Kidney epithelial cell (primary cell): ENCODE measurements around the gene RNF220. TPM values are rescaled to one million over a fixed set of nuclear protein-coding genes. Genes with fewer than 3 reads are reported as not detected.

ENCODE experiments used
- DNase-seq: peaks from one replicate; pipeline ENCODE4 v3.0.0-alpha.2; 2010; ENCODE audit warnings: low read depth
- H3K27me3 ChIP-seq: 2 replicates; pipeline ENCODE4 v1.6.0; 2011; ENCODE audit warnings: low read length; ENCODE audit not compliant: control insufficient read depth, insufficient read depth
- H3K36me3 ChIP-seq: 2 replicates; pipeline ENCODE4 v1.5.1; 2011; ENCODE audit warnings: low read length; ENCODE audit not compliant: control insufficient read depth, insufficient read depth
- H3K4me3 ChIP-seq: 2 replicates; pipeline ENCODE4 v1.5.1; 2011; ENCODE audit warnings: low read depth, mild to moderate bottlenecking, control low read depth, low read length
- total RNA-seq: library from RNA; depleted of rRNA; stranded (reverse); fragments of >200 nt; gene quantifications from 2 replicates; pipeline ENCODE4 v1.2.3, GENCODE V29; 2015
- TF ChIP-seq, protein P1 (sequence below): IDR thresholded peaks from 2 replicates; pipeline ENCODE4 v1.5.1; 2011; ENCODE audit warnings: mild to moderate bottlenecking, moderate library complexity, low read length, control low read depth, inconsistent platforms; ENCODE audit not compliant: insufficient read depth, poor library complexity, severe bottlenecking

The RNF220 gene
- total RNA-seq, 1 donor from 2014 or later = 127 TPM

DNA sequence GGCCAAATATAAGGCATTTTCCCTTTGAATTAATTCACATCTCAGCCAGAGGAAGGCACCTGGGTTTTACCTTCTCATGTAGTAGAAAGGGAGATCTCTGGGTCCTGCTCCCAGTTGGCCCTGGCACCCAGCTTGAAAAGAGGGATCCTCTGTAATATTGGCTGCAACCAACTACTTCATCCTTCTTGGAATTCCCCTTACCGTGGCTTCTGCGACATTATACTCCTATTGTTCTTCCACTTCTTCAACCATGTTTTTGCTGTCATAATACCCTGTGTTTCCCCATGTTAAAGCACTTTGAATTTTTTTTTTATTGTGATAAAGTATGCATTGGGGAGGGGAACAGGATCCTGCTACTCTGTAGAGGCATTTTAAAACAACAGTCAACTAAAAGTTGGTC lies 26.8 kb downstream of the RNF220 start:
- TF ChIP-seq, protein P1, sequence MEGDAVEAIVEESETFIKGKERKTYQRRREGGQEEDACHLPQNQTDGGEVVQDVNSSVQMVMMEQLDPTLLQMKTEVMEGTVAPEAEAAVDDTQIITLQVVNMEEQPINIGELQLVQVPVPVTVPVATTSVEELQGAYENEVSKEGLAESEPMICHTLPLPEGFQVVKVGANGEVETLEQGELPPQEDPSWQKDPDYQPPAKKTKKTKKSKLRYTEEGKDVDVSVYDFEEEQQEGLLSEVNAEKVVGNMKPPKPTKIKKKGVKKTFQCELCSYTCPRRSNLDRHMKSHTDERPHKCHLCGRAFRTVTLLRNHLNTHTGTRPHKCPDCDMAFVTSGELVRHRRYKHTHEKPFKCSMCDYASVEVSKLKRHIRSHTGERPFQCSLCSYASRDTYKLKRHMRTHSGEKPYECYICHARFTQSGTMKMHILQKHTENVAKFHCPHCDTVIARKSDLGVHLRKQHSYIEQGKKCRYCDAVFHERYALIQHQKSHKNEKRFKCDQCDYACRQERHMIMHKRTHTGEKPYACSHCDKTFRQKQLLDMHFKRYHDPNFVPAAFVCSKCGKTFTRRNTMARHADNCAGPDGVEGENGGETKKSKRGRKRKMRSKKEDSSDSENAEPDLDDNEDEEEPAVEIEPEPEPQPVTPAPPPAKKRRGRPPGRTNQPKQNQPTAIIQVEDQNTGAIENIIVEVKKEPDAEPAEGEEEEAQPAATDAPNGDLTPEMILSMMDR = no peak

DNA sequence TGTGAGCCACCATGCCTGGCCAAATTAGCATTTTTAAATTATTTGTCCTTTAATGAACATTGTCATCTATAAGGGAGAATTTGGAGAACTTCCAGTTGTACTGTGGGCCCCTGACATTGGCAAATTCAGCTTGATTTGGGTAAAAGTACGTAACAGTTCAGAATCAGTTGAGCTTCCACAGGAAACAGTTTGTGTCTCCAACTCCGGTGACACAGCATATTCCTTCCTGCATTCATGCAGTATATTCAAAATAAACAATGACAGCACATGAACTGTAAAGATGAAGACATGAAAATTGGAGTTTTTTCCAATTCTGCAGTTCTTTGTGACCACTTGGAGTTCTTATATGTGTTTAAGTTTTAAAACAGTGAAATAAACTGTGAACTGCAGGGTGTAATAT lies 28.2 kb downstream of the RNF220 start:
- TF ChIP-seq, protein P1 = no peak
- H3K36me3 ChIP-seq = no peaks in the 10 kb centered on the region
- DNase-seq = no peak
- H3K27me3 ChIP-seq = peaks cover 10% of the 10 kb centered on the region
- H3K4me3 ChIP-seq = no peak overlapping the region

More for the DNA sequence above, 26.8 kb downstream of the RNF220 start:
- Histone ChIP-seq H3K27me3 (peaks cover 18% of the 10 kb centered on the region), H3K36me3 (no peaks in the 10 kb centered on the region), H3K4me3 (no peak overlapping the region)
- DNase-seq = no peak

DNA sequence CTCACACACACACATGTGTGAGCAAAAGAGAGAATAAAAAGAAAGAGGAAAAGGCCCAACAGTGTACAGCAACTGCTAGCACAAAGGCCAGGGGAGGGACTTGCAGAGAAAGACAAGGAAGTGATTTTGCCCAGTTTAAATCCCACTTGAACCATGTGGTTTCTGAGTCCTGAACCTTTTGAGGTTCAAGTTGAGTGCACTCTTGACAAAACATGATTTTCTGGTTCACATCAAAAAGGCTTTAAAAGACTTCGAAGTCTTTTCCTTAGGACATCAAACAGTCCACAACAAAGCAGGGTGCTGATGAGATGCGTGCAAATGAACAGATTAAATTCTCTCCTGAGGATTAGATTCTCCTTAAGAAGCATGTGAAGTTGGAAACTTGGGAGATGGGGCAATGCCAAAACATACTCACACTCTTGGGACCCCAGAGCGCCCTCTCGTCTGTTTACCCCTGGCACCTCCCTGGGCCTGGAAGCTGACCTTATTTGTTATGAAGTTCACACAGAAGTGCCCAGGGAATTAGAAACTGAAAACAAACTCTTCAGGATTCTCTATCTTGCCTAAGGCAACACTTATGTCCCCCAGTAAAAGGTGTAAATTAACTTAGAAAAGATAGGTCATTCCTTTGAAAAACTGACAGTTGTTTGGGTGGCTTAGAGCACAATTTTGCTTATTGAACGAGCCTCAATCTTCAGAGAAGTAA lies 31.5 kb downstream of the RNF220 start:
- H3K36me3 ChIP-seq = no peaks in the 10 kb centered on the region
- TF ChIP-seq, protein P1 = no peak

DNA sequence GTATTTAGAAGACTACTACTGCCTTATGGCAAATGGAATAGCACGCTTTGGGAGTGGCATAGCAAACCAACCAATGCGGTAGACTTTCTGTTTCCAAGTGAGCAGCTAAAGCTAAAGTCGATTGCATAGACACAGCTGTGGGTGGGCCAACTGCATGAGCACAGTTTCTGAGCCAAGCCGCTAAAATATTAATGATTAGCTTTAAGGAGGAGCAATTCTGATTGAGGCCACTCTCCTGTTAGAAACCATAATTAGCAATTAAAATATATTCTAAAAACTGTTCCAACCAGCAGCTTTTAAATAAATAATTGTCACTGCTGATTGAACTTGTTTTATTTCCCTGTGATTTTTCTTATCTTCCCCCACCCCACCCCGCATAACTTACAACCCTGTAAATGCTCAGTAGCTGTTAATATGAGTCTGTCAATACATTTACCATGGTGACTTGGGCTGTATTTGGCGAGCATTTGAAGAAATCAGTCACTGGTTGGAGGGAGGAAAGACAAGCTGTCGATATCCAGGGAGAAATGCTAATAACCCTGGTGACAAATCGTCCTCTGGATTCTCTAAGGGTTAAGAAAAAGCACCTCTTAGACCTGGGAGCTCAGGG lies 32.2 kb downstream of the RNF220 start:
- TF ChIP-seq, protein P1 = no peak

More for the DNA sequence above, 31.5 kb downstream of the RNF220 start:
- Histone ChIP-seq H3K27me3 (peaks cover under 1% of the 10 kb centered on the region), H3K4me3 (no peak overlapping the region)
- DNase-seq = no peak

DNA sequence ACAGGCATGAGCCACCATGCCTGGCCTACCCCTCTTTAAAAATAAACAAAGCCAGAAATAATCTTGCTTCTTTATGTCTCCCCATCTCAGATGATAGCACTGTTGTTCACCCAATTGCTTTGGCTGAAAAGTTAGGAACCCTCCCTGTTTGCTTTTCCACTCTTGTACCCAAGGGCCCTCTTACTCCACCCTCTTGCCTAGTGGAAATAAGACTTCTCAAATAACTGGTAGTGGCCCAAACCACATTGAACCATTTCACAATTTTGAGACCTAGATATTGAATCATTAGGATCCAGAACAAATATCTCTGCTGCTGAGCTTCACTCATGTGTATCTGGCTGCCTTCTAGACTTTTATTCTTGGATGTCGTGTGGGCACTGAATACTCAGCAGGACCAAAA lies 37.7 kb downstream of the RNF220 start:
- DNase-seq = no peak
- H3K4me3 ChIP-seq = no peak overlapping the region
- TF ChIP-seq, protein P1 = no peak
- H3K36me3 ChIP-seq = no peaks in the 10 kb centered on the region
- H3K27me3 ChIP-seq = peaks cover 3% of the 10 kb centered on the region

More for the DNA sequence above, 32.2 kb downstream of the RNF220 start:
- Histone ChIP-seq H3K4me3 (no peak overlapping the region), H3K36me3 (no peaks in the 10 kb centered on the region), H3K27me3 (peaks cover 3% of the 10 kb centered on the region)
- DNase-seq = no peak
